Right lobe of liver (tissue), 6 donors: ENCODE measurements around the gene TECR. TPM values are rescaled to one million over a fixed set of nuclear protein-coding genes. Genes with fewer than 3 reads are reported as not detected.
A peak's percentile ranks its signal among the peaks of the same experiment; 100 is the strongest.

ENCODE experiments used
- ATAC-seq, 4 donors: fragments of 200-7000 bp; cut with Tn5 transposase; one replicate each; pipeline ENCODE4 v1.9.1; 2020; ENCODE audit warnings: mild to moderate bottlenecking in 4 of 4, moderate library complexity in 4 of 4
- DNase-seq, 3 donors: peaks; one replicate each; pipeline ENCODE4 v3.0.0-alpha.2; 2020
- H3K27ac ChIP-seq, 3 donors: fragments of 200-600 bp; one replicate each; pipeline ENCODE4 v1.8.0; 2022
- H3K27me3 ChIP-seq, 2 donors: fragments of 200-600 bp; one replicate each; pipeline ENCODE4 v1.8.0; 2022
- H3K36me3 ChIP-seq, 4 donors: fragments of 200-600 bp; sonication (generic) in 1 of 4; one replicate each; pipeline versions ENCODE4 v1.5.1 to v1.8.0; 2017 to 2022; ENCODE audit warnings: control low read depth in 1 of 4
- H3K4me1 ChIP-seq, 4 donors: fragments of 200-600 bp; sonication (generic) in 1 of 4; one replicate each; pipeline versions ENCODE4 v1.5.1 to v1.8.0; 2017 to 2022; ENCODE audit warnings: control low read depth in 1 of 4
- H3K4me3 ChIP-seq, 3 donors: fragments of 200-600 bp; one replicate each; pipeline ENCODE4 v1.8.0; 2022
- H3K9me3 ChIP-seq, 4 donors: fragments of 200-600 bp; sonication (generic) in 1 of 4; one replicate each; pipeline versions ENCODE4 v1.5.1 to v1.8.0; 2017 to 2022; ENCODE audit warnings: control low read depth in 1 of 4
- CTCF ChIP-seq, 4 donors: fragments of 200-600 bp in 3 of 4; fragments of 450-650 bp in 1 of 4; IDR thresholded peaks; one replicate each; pipeline versions ENCODE4 v1.5.1 to v1.8.0; 2016 to 2022; ENCODE audit warnings: antibody characterized with exemption in 4 of 4, mild to moderate bottlenecking in 2 of 4
- POLR2A ChIP-seq: fragments of 450-650 bp; IDR thresholded peaks from one replicate; pipeline ENCODE4 v1.6.1; 2017; ENCODE audit warnings: antibody characterized with exemption, mild to moderate bottlenecking
- WGBS: methylation state at CpG from one replicate; pipeline ENCODE4 v1.1.6; 2018; ENCODE audit warnings: low coverage, low lambda C conversion rate; ENCODE audit not compliant: insufficient coverage; ENCODE audit errors: missing lambda C conversion rate; 5-methylcytosine and 5-hydroxymethylcytosine counted together
- intact Hi-C, 2 donors: fragments of 100-400 bp; cut with DNase I; formaldehyde crosslinking; loops; one replicate each; pipeline versions ENCODE4 v1.11.2 to v1.14.1; 2022
- total RNA-seq, 6 experiments: library from RNA; depleted of rRNA in 2 of 6; stranded (reverse); fragments of >200 nt in 2 of 6; fragmentation: NEBNext Ultra II Directional in 3 of 6; extraction: Animal tissue kit (Norgen Biotek cat#: 25700) in 3 of 6; gene quantifications; one replicate each; pipeline versions ENCODE4 v1.1.0 to v1.2.4, GENCODE V29; 2016 to 2023
- donor health status: DM: no; HTN: yes; CAD: no.
- donor health status: DM: no; HTN: no; CAD: no.
- donor health status: DM: no; HTN: no; CAD: no.
- donor health status: DM: no; HTN: yes; CAD: no.
- donor health status: DM: no; HTN: yes; CAD: no.

The TECR gene
- total RNA-seq, 6 experiments from 2014 or later = 37.9 to 99.0 (median 77.0) TPM

- no peaks in the 10 kb centered on the region for H3K36me3 ChIP-seq
- peaks cover 0 to 39% (median 14%) of the 10 kb centered on the region in 4 donors for H3K4me1 ChIP-seq
- TF ChIP-seq CTCF (IDR thresholded peaks at IDR 0.05) (no peak), POLR2A (no peak)
- H3K27me3 ChIP-seq = no peaks in the 10 kb centered on the region
- WGBS = no CpG with 5 or more reads among the region's 28 CpGs
- peak overlapping the region in 2 of 3 donors; percentile 38 to 74 for H3K27ac ChIP-seq
- DNase-seq = peak in 1 of 3 donors; percentile 41
- intact Hi-C loops = no loop called here
- ATAC-seq = peak in 1 of 4 donors; percentile 1
- H3K4me3 ChIP-seq = peak overlapping the region; percentile 75 to 90 (median 82)
- H3K9me3 ChIP-seq = no peaks in the 10 kb centered on the region
These were observed 33.7 kb upstream of the TECR start for GRCh38 chr19:14495672-14496028.

GRCh38 chr19:14496029-14496833, 33.2 kb upstream of the TECR start, which contains the start of gene GIPC1:
TSS of gene GIPC1 (minus strand) at chr19:14496127. CDS start at chr19:14482976, 13,151 bp downstream.
- DNase-seq (peak; percentile 96 to 97 (median 97)), ATAC-seq (peak; percentile 93 to 96 (median 94))
- 14% methylated on average over 16 of the region's 71 CpGs for WGBS
- Histone ChIP-seq H3K27ac (peak within 1 kb of the TSS; percentile 38 to 81 (median 74)), H3K36me3 (no peaks in the 10 kb centered on the region), H3K9me3 (no peaks in the 10 kb centered on the region), H3K4me3 (peak within 1 kb of the TSS; percentile 75 to 90 (median 82)), H3K27me3 (no peaks in the 10 kb centered on the region), H3K4me1 (peaks cover 0 to 39% (median 14%) of the 10 kb centered on the region in 4 donors)
- intact Hi-C loops = no loop called here
- no peak for TF ChIP-seq CTCF (IDR thresholded peaks at IDR 0.05)
- TF ChIP-seq POLR2A = peak; percentile 69

- Histone ChIP-seq H3K36me3 (no peaks in the 10 kb centered on the region), H3K27me3 (no peaks in the 10 kb centered on the region), H3K27ac (peak overlapping the region; percentile 15 to 81 (median 74)), H3K4me1 (peaks cover 0 to 39% (median 14%) of the 10 kb centered on the region in 4 donors), H3K4me3 (peak overlapping the region in 1 of 3 donors; percentile 82), H3K9me3 (no peaks in the 10 kb centered on the region)
- no peak for DNase-seq
- TF ChIP-seq POLR2A = no peak
- TF ChIP-seq CTCF (IDR thresholded peaks at IDR 0.05) = no peak
- 42% methylated on average over 7 of the region's 7 CpGs for WGBS
- intact Hi-C loops = no loop called here
- ATAC-seq = peak in 2 of 4 donors; percentile 1 to 3
These were observed 32.6 kb upstream of the TECR start for GRCh38 chr19:14496834-14497227.

- H3K27ac ChIP-seq = peak overlapping the region; percentile 15 to 81 (median 74)
- H3K27me3 ChIP-seq = no peaks in the 10 kb centered on the region
- 36% methylated on average over 3 of the region's 6 CpGs for WGBS
- TF ChIP-seq CTCF (IDR thresholded peaks at IDR 0.05) (no peak), POLR2A (no peak)
- no peaks in the 10 kb centered on the region for H3K9me3 ChIP-seq
- intact Hi-C loops = no loop called here
- peak; percentile 51 to 67 (median 59) for ATAC-seq
- no peaks in the 10 kb centered on the region for H3K36me3 ChIP-seq
- peak; percentile 64 to 84 (median 77) for DNase-seq
- no peak overlapping the region for H3K4me3 ChIP-seq
- peaks cover 0 to 43% (median 16%) of the 10 kb centered on the region in 4 donors for H3K4me1 ChIP-seq
These were observed 32.0 kb upstream of the TECR start for GRCh38 chr19:14497228-14497921.
